ENCODE measurements around the gene MS4A5. TPM values are rescaled to one million over a fixed set of nuclear protein-coding genes. Genes with fewer than 3 reads are reported as not detected.

Gene MS4A5
- total and polyA plus RNA-seq, 2 donors (not counting 1 experiment from before 2014, with no cell fraction given) = not detected

DNA sequence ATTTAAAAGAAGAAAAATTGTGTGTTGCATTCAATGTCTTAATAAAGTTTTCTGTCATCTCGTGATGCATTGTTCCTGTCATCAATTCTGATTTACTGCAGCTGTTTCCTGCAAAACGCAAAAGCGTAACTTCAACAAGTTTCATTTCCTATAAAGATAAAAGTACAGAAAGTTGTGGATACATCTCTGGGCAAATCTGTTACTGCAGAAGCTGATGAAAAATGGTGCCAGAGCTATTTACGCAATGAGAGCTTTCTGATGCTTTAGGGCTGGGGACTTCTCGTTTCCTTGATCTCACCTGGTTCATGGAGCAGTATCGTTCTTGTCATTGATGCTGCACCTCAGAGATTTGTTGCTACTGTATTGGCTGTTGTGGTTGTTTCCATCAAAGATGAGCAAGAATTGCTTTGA is 47.7 kb downstream of the MS4A5 start:
- H3K4me3 ChIP-seq (replicated peaks in 1 of 4; ENCODE audit: control extremely low read depth in 1 of 4, insufficient read depth in 1 of 4, low read depth in 3 of 4, low read length in 4 of 4) = no peak overlapping the region
- H3K4me2 ChIP-seq (ENCODE audit: extremely low read depth, insufficient read depth, low read length) = no peak overlapping the region
- no peak overlapping the region for H3K27ac ChIP-seq (ENCODE audit: insufficient read depth, low read length)
- TF ChIP-seq CTCF (conservative IDR thresholded peaks at IDR 0.05 in 1 of 2, IDR thresholded peaks at IDR 0.05 in 1 of 2; ENCODE audit: low read depth in 1 of 2, low read length in 2 of 2) (no peak), EZH2 (IDR thresholded peaks at IDR 0.05; ENCODE audit: low read length, missing control alignments) (no peak)
- no peaks in the 10 kb centered on the region for H3K9me3 ChIP-seq (ENCODE audit: control insufficient read depth, insufficient read depth, low read depth, low read length)
- no peaks in the 10 kb centered on the region for H3K27me3 ChIP-seq (ENCODE audit: control insufficient read depth, insufficient read depth, low read length)
- H3K79me2 ChIP-seq (ENCODE audit: control insufficient read depth, insufficient read depth, low read length) = no peaks in the 10 kb centered on the region
- no peak overlapping the region for H2AFZ ChIP-seq (ENCODE audit: low read length)
- H3K9ac ChIP-seq (ENCODE audit: insufficient read depth, low read length) = no peak overlapping the region
- DNase-seq (ENCODE audit: low read depth in 2 of 2) = no peak
- no peaks in the 10 kb centered on the region for H4K20me1 ChIP-seq (ENCODE audit: control insufficient read depth, extremely low read depth, insufficient read depth, low read length)
- H3K36me3 ChIP-seq (ENCODE audit: control insufficient read depth, insufficient read depth, low read length) = no peaks in the 10 kb centered on the region
- no peaks in the 10 kb centered on the region for H3K4me1 ChIP-seq (ENCODE audit: control insufficient read depth, extremely low read depth, insufficient read depth, low read length)

DNA sequence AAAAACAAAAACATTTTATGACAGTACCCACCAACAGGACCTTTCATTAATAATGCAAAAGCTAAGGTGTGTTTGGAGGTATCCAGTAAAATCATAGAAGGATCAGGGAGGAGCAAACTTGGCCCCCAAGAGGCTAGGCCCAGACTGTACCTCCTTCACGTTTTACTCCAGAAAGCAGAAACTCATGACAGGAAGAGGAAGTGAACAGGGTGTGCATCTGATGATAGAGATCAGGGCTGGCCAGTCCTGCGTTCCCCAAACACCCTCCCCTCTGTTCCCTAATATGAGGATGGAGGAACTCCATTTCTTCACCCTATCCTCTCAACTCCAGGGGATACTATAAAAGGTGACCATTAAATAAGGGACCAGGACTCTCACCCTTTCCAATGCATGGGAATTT is 53.0 kb downstream of the MS4A5 start:
- no peaks in the 10 kb centered on the region for H3K9me3 ChIP-seq (ENCODE audit: control insufficient read depth, insufficient read depth, low read depth, low read length)
- H3K4me3 ChIP-seq (replicated peaks in 1 of 4; ENCODE audit: control extremely low read depth in 1 of 4, insufficient read depth in 1 of 4, low read depth in 3 of 4, low read length in 4 of 4) = no peak overlapping the region
- H4K20me1 ChIP-seq (ENCODE audit: control insufficient read depth, extremely low read depth, insufficient read depth, low read length) = no peaks in the 10 kb centered on the region
- no peak overlapping the region for H3K4me2 ChIP-seq (ENCODE audit: extremely low read depth, insufficient read depth, low read length)
- H2AFZ ChIP-seq (ENCODE audit: low read length) = no peak overlapping the region
- H3K9ac ChIP-seq (ENCODE audit: insufficient read depth, low read length) = no peak overlapping the region
- H3K27ac ChIP-seq (ENCODE audit: insufficient read depth, low read length) = no peak overlapping the region
- no peaks in the 10 kb centered on the region for H3K27me3 ChIP-seq (ENCODE audit: control insufficient read depth, insufficient read depth, low read length)
- no peaks in the 10 kb centered on the region for H3K36me3 ChIP-seq (ENCODE audit: control insufficient read depth, insufficient read depth, low read length)
- TF ChIP-seq EZH2 (IDR thresholded peaks at IDR 0.05; ENCODE audit: low read length, missing control alignments) = no peak
- TF ChIP-seq CTCF (conservative IDR thresholded peaks at IDR 0.05 in 1 of 2, IDR thresholded peaks at IDR 0.05 in 1 of 2; ENCODE audit: low read depth in 1 of 2, low read length in 2 of 2) = no peak
- DNase-seq (ENCODE audit: low read depth in 2 of 2) = no peak
- H3K79me2 ChIP-seq (ENCODE audit: control insufficient read depth, insufficient read depth, low read length) = no peaks in the 10 kb centered on the region
- H3K4me1 ChIP-seq (ENCODE audit: control insufficient read depth, extremely low read depth, insufficient read depth, low read length) = no peaks in the 10 kb centered on the region

DNA sequence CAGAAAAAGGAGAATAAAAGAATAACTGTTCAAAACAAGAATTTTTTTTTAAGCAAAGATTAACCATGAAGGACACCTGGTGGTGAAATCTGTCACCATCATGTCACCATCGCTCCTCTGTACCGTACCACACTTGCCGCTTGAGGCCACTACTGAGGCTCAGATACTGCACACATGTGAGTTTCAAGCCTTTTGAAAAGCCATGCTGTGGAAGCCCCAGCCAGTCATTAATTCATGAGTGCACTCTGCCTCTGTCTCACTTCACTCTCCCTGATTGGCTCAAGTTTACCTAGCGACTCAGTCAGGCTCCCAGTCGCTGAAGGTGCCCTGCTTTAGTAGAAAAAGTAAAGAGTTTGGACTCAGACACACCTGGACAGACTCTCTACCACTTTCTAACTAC is 56.6 kb downstream of the MS4A5 start:
- no peak overlapping the region for H3K27ac ChIP-seq (ENCODE audit: insufficient read depth, low read length)
- H2AFZ ChIP-seq (ENCODE audit: low read length) = no peak overlapping the region
- no peaks in the 10 kb centered on the region for H3K27me3 ChIP-seq (ENCODE audit: control insufficient read depth, insufficient read depth, low read length)
- H3K4me2 ChIP-seq (ENCODE audit: extremely low read depth, insufficient read depth, low read length) = no peak overlapping the region
- no peak overlapping the region for H3K9ac ChIP-seq (ENCODE audit: insufficient read depth, low read length)
- TF ChIP-seq EZH2 (IDR thresholded peaks at IDR 0.05; ENCODE audit: low read length, missing control alignments) = no peak
- no peak for TF ChIP-seq CTCF (conservative IDR thresholded peaks at IDR 0.05 in 1 of 2, IDR thresholded peaks at IDR 0.05 in 1 of 2; ENCODE audit: low read depth in 1 of 2, low read length in 2 of 2)
- no peaks in the 10 kb centered on the region for H3K9me3 ChIP-seq (ENCODE audit: control insufficient read depth, insufficient read depth, low read depth, low read length)
- H3K79me2 ChIP-seq (ENCODE audit: control insufficient read depth, insufficient read depth, low read length) = no peaks in the 10 kb centered on the region
- no peak for DNase-seq (ENCODE audit: low read depth in 2 of 2)
- no peak overlapping the region for H3K4me3 ChIP-seq (replicated peaks in 1 of 4; ENCODE audit: control extremely low read depth in 1 of 4, insufficient read depth in 1 of 4, low read depth in 3 of 4, low read length in 4 of 4)
- H3K36me3 ChIP-seq (ENCODE audit: control insufficient read depth, insufficient read depth, low read length) = no peaks in the 10 kb centered on the region
- H4K20me1 ChIP-seq (ENCODE audit: control insufficient read depth, extremely low read depth, insufficient read depth, low read length) = no peaks in the 10 kb centered on the region
- no peaks in the 10 kb centered on the region for H3K4me1 ChIP-seq (ENCODE audit: control insufficient read depth, extremely low read depth, insufficient read depth, low read length)

All from fibroblast of lung (primary cell).